Transverse colon (tissue), 4 donors: ENCODE results near the gene MCCD1.

Experiments used
- EP300 ChIP-seq: sonication (generic); formaldehyde crosslinking; IDR thresholded peaks from one replicate; pipeline ENCODE4 v1.6.1; 2017; ENCODE audit warnings: antibody characterized with exemption, low read depth
- POLR2A ChIP-seq: fragments of 450-650 bp; IDR thresholded peaks from one replicate; pipeline ENCODE4 v1.6.1; 2016; ENCODE audit warnings: antibody characterized with exemption, mild to moderate bottlenecking, moderate library complexity
- POLR2AphosphoS5 ChIP-seq, 3 donors: sonication (generic); formaldehyde crosslinking; IDR thresholded peaks; one replicate each; pipeline ENCODE4 v1.6.1; 2016; ENCODE audit warnings: antibody characterized with exemption in 3 of 3
- TF ChIP-seq, protein P1 (sequence below), 5 experiments: fragments of 200-600 bp in 3 of 5; fragments of 450-650 bp in 2 of 5; sonication (generic) in 3 of 5; IDR thresholded peaks; 1 replicate in 2 of 5; 2 replicates in 3 of 5; pipeline ENCODE4 v1.5.1; 2016 to 2017; ENCODE audit warnings: antibody characterized with exemption in 5 of 5, inconsistent platforms in 3 of 5, mild to moderate bottlenecking in 2 of 5, moderate library complexity in 1 of 5

DNA sequence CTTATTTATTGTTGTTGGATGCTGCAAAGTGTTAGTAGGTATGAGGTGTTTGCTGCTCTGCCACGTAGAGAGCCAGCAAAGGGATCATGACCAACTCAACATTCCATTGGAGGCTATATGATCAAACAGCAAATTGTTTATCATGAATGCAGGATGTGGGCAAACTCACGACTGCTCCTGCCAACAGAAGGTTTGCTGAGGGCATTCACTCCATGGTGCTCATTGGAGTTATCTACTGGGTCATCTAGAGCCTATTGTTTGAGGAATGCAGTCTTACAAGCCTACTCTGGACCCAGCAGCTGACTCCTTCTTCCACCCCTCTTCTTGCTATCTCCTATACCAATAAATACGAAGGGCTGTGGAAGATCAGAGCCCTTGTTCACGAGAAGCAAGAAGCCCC lies 18.8 kb upstream of the MCCD1 start:
- TF ChIP-seq, protein P1, sequence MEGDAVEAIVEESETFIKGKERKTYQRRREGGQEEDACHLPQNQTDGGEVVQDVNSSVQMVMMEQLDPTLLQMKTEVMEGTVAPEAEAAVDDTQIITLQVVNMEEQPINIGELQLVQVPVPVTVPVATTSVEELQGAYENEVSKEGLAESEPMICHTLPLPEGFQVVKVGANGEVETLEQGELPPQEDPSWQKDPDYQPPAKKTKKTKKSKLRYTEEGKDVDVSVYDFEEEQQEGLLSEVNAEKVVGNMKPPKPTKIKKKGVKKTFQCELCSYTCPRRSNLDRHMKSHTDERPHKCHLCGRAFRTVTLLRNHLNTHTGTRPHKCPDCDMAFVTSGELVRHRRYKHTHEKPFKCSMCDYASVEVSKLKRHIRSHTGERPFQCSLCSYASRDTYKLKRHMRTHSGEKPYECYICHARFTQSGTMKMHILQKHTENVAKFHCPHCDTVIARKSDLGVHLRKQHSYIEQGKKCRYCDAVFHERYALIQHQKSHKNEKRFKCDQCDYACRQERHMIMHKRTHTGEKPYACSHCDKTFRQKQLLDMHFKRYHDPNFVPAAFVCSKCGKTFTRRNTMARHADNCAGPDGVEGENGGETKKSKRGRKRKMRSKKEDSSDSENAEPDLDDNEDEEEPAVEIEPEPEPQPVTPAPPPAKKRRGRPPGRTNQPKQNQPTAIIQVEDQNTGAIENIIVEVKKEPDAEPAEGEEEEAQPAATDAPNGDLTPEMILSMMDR (IDR thresholded peaks at IDR 0.05): no peak
- TF ChIP-seq POLR2A (no peak), POLR2AphosphoS5 (IDR thresholded peaks at IDR 0.05) (no peak), EP300 (no peak)
